Activated CD4-positive, alpha-beta T cell treated with anti-CD3 and anti-CD28 coated beads, Interleukin-2, amount 50 U/mL, for 48 hours (primary cell): ENCODE measurements around the gene ROPN1L.
"Not testable (repeated sequence)": the region's sequence is repeated elsewhere in the genome, so short reads cannot be mapped to it uniquely, and the experiment has no call there.

Experiments
- DNase-seq, 2 experiments: peaks; one replicate each; pipeline ENCODE4 v3.0.0-alpha.2; 2020

ROPN1L gene

GRCh38 chr5:10480237-10480985 is 38.7 kb downstream of the ROPN1L start:
- no peak for DNase-seq

DNA sequence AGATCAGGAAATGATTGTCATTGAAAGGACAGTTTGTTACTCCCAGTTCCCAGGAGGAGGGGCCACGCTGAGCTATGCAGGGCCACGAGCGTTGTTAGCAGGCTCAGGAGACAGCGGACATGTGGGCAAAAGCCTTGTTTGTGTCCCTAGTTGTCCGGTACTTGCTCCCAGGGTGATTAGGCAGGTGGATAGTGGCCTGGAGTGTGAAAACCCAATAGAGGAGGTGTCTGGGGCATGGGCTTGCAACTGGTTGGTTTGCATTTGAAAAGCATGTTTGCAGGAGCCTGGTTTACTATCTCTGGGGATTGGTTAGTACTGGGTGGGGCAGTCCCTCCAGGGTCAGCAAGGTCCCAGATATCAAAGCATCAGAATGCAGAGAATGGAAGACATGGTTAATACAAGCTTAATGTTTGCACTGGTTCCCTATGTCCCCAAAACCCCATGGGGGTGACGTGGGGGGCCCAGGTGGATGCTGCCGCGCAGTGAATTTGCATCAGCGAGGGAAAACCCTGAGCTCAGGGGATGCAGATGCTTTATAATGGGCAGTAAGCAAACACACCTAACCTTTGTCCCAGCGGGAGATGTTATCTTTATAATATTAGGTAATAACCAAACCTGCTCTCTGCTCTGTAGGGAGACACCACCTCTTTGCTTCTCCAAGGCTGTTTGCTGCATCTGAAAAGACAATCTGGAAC is 39.7 kb downstream of the ROPN1L start:
- DNase-seq = no peak

DNA sequence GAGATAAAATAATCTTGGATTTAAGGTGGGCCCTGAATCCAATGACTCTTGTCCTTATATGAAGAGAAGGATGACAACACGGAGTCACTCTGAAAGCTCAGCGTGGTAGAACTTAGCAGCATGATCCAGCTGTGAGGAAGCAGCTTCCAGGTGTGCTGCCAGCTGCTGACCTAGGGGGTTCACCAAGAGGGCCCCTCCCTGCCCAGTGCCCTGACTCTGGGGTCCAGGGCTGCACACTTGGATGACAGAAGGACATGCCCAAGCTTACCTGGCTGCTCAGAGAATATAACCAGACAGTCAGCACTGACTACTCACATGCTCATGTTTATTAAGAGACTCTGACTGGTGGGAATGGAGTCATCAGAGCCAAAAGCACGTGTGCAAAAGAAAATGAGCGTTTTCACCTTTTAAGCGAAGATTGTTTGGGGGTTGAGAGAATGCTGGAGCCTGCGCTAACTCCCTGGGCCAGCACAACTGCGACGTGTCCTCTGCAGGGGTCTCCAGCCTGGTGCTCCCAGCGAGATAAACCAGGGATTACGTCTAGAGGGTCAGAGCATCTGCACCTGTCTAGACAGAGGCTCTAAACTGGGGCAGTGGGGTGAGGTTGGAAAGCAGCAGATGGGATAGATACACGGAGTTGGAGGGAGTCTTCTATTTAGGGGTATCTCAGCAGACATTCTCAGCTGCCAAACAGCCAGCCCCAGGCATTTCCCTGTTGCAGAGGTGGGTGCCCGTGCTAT is 41.3 kb downstream of the ROPN1L start:
- DNase-seq = no peak

DNA sequence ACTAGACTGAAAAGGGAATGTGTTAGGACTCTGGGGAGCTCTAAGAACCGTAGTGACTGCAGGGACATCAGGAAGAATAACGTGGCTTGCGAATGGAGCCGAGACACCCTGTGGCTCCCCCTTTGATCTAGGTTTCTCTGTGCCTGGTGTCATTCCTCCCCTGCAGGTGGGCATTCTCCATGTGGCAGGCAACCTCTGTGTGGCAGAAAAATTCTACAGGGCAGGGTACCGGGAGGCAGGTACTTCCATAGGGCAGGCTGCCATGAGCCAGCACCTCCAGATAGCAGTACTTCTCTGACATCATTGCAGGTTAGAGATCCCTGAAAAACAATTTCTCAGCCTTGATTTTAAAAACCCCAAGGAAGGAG is 43.1 kb downstream of the ROPN1L start:
- no peak for DNase-seq

- DNase-seq = no peak
Measured at GRCh38 chr5:10485142-10485795, 43.6 kb downstream of the ROPN1L start.

DNA sequence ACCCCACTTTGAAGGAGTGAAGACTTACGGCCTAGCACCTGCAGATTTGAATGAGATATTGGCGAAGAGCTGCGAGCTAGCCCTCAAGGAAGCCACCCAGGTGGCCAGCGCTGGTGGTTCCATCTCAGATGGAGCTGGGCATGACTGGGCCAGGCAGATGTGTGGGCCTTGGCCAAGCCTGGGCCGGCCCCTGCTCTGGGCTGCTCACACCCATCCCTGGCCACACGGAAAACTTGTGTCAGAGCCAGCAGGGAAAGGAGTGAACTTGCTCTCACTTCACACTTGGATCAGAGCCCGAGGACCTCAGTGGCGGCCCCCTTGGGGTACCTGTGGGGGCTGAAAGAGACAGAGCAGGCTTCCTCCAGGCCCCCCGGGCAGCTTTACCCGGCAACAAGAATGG is 44.2 kb downstream of the ROPN1L start:
- DNase-seq = no peak

DNA sequence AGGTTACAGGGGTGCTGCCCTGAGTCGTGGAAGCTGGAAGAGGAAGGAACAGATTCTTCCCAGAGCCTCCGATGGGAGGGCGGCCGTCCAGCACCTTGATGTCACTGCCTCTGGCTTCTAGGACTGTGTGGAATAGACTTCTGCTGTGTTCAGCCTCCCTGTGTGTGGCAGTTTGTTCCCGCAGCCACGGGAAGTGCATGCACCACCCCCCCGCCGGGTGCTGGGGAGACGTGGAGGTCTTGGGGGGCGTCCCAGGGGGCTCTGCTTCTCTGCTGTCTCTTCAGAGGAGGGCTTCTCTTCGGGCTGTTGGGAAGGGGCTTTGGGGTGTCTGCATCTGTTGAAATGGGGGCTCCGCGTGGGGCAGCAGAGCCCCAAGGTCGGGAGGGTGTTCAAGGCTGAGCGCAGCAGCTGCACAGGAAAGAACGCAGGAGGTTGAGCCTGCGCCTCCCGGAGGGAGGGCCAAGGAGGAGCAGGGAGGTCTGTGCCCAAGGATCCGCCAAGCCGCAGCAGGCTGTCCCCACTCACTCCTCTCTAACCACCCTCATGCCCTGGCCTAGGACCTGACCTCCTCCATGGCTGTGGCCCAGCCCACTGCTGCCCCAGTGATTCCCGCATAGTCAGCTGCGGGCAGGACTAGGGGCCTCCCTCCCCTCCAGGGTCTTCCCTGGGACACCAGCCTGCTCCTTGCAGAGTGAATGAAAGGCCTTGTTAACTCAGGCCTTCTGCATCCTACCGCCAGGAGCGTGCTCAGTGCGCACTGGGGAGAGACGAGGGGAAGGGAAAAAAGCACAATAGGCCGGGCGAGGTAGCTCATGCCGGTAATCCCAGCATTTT is 45.0 kb downstream of the ROPN1L start:
- DNase-seq = no peak

GRCh38 chr5:10488144-10488543 is 46.5 kb downstream of the ROPN1L start:
- DNase-seq = no peak

DNA sequence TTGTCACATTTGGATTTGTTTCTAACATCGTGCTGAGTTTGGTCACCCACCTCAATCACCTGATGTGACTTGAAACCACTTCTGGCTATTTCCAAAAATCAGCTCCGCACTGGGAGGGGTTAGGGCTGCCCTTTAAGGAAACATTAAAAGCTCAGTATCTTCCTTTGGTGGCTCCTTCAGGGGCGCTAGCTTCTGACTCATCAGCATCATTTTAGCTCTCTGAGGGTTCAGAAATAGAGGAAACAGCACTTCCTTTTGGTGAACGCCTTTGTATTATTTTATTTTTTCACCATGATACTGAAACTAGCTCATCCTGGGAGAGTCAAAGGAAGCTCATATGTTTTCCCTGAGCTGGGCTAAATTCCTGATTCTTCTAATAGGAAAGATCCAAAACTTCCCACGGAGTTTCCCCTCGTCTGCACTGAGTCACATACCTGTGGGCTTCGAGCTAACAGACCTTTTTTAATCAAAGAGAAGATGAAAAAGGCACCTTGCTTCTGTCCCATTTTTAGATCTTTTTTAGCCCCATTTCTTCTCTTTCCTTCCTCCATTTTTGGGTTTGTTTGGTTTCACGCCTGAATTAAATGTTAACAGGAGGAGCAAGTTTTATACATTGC is 48.2 kb downstream of the ROPN1L start:
- DNase-seq = peak in 1 of 2 experiments; percentile 6

DNA sequence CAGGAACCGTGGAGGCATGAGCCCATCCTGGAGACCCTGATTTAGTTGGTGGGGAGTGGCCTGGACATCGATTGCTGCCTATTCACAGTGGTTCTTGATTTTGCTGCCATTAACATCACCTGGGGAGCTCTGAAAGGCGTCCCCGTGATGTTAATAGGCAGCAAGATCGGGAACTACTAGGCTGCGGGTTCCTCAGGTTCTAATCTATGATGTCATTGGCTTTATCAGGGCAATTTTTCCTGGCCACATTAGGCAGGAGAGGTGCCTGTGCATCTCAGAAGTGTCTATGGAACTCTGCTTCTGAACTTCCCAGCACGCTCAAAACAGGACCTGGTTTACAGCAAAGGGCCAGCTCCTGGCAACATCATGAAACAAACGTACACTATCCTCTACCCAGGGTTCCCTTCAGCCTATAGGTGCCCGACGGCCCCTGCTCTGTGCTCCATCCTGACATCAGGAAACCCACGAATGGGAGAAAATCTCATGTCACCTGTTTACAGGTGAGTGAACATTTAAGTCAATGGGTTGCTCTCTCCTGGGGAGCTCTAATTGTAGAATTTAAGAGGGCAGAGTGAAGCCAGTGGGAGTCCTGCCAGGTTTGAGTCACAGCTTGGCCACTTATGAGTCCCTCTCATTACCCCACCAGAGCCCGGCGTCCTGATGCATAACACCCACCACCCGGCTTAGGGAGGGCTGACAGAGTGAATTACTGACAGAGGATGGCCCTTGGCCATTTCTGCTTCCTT is 49.4 kb downstream of the ROPN1L start:
- no peak for DNase-seq

DNA sequence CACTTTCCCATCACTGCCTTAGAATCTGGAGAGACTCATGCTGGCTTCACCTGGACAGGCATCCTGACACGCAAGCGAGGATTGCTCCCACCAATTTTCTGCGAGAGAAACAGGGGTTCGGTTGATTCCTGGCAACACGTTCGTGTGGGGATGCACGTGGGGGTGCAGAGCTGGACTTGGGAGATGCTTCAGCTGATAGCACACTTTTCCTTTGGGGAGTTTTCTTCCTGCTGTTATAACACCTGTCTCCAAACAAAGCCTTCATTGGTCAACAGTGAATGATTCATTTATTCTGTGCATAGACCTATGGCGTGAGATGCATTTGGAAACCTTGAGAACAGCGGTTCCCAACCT is 50.0 kb downstream of the ROPN1L start:
- no peak for DNase-seq

- DNase-seq = no peak
Measured at GRCh38 chr5:10493884-10494283, 52.2 kb downstream of the ROPN1L start.

- DNase-seq = not testable (repeated sequence)
Measured at GRCh38 chr5:10494497-10494896, 52.8 kb downstream of the ROPN1L start.

- no peak for DNase-seq
Measured at GRCh38 chr5:10497554-10497953, 55.9 kb downstream of the ROPN1L start.

DNA sequence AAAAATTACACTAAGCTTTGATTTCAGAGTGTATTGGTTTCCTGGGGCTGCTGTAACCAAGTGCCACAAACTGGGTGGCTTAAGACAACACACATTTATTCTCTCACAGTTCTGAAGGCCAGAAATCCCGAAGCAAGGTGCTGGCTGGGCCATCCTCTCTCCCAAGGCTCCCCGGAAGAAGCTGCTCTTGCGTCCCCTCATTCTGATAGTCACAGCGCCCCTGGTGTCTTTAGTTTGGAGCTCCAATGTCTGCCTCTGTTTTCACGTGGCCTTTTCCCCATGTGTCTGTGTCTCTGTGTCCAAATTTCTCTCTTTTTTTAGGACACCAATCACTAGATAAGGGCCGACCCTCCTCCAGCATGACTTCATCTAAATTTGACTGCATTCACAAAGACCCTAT is 56.7 kb downstream of the ROPN1L start:
- DNase-seq = no peak

- no peak for DNase-seq
Measured at GRCh38 chr5:10499066-10499465, 57.4 kb downstream of the ROPN1L start.

- no peak for DNase-seq
Measured at GRCh38 chr5:10499776-10500175, 58.1 kb downstream of the ROPN1L start.

DNA sequence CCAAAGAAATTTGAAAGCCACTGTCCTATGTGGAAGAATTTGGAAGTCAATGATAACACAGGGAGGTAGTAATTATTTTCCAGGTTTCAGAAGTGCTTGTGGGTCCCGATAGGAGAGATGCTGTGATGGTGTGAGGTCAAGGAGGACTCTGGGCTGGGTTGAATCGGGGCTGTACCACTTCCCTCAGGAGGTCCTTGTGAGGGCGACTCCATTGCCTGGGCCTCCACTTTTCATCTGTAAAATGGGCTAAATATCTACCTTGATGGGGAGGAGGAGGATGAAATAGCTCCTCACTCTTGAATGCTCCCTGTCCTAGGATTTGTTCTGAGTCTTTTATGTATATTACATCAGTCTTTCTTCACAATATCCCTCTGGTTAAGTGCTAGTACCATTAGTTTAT is 59.0 kb downstream of the ROPN1L start:
- no peak for DNase-seq

GRCh38 chr5:10501554-10502075 is 59.9 kb downstream of the ROPN1L start:
- no peak for DNase-seq

DNA sequence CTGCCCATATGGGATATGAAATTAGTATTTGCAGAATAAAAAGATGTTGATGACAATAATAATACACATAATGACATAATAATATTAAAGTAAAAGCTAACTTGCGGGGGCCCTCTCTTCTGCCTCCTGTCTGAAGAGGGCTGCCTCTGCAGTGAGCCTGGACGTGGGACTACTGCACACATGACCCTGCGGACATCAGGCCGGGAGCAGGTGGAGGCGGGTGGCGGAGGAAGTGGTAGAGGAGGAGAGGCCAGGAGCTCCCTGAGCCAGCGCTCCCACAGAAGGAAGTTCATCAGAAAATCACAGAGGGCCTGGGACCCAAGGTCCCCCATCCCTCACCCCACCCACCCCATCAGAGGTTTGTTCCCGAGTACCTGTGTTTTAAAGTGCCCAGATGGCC is 60.5 kb downstream of the ROPN1L start:
- no peak for DNase-seq

- DNase-seq = no peak
Measured at GRCh38 chr5:10502578-10502977, 60.9 kb downstream of the ROPN1L start.
